ENCODE measurements around the gene CPE. TPM values are rescaled to one million over a fixed set of nuclear protein-coding genes. Genes with fewer than 3 reads are reported as not detected.

CPE gene
- total RNA-seq, 6 donors from 2014 or later, result 4.2 to 53.7 (median 23.3) TPM

- no peak overlapping the region for H3K27ac ChIP-seq
- TF ChIP-seq EP300 (IDR thresholded peaks at IDR 0.05), result no peak
- TF ChIP-seq CTCF (IDR thresholded peaks at IDR 0.05), result no peak
- no peak for TF ChIP-seq POLR2A (IDR thresholded peaks at IDR 0.05)
- no peak for DNase-seq
- H3K36me3 ChIP-seq, result no peaks in the 10 kb centered on the region
- 86 to 88% methylated on average over 1 of the region's 1 CpG for WGBS, 2 donors
- H3K4me3 ChIP-seq, result no peak overlapping the region
- no peak for ATAC-seq (ENCODE audit: low FRiP score in 2 of 2)
- peaks cover 0 to 14% (median 6%) of the 10 kb centered on the region in 4 donors for H3K27me3 ChIP-seq
- H3K9me3 ChIP-seq, result no peaks in the 10 kb centered on the region
- H3K4me1 ChIP-seq, result peaks cover 0 to 13% (median 8%) of the 10 kb centered on the region in 4 donors
Observed at GRCh38 chr4:165380805-165381204, 2.0 kb downstream of the CPE start.

- DNase-seq, result no peak
- Histone ChIP-seq H3K9me3 (no peaks in the 10 kb centered on the region), H3K36me3 (no peaks in the 10 kb centered on the region), H3K4me1 (peaks cover 0 to 13% (median 8%) of the 10 kb centered on the region in 4 donors), H3K27me3 (peaks cover 0 to 14% (median 6%) of the 10 kb centered on the region in 4 donors), H3K4me3 (no peak overlapping the region), H3K27ac (no peak overlapping the region)
- ATAC-seq (ENCODE audit: low FRiP score in 2 of 2), result no peak
- TF ChIP-seq EP300 (IDR thresholded peaks at IDR 0.05) (no peak), POLR2AphosphoS5 (IDR thresholded peaks at IDR 0.05) (no peak), CTCF (IDR thresholded peaks at IDR 0.05) (no peak), POLR2A (IDR thresholded peaks at IDR 0.05) (no peak)
- WGBS, 2 donors, result 80 to 82% methylated on average over 3 of the region's 3 CpGs
Observed at GRCh38 chr4:165381821-165382373, 3.1 kb downstream of the CPE start.

- DNase-seq, result no peak
- H3K27ac ChIP-seq, result no peak overlapping the region
- no peak overlapping the region for H3K4me3 ChIP-seq
- ATAC-seq (ENCODE audit: low FRiP score in 2 of 2), result no peak
- H3K27me3 ChIP-seq, result peaks cover 0 to 14% (median 6%) of the 10 kb centered on the region in 4 donors
- peaks cover 0 to 13% (median 8%) of the 10 kb centered on the region in 4 donors for H3K4me1 ChIP-seq
- H3K36me3 ChIP-seq, result no peaks in the 10 kb centered on the region
- 100% methylated on average over 1 of the region's 1 CpG for WGBS, 2 donors
- TF ChIP-seq POLR2A (IDR thresholded peaks at IDR 0.05) (no peak), POLR2AphosphoS5 (IDR thresholded peaks at IDR 0.05) (no peak), EP300 (IDR thresholded peaks at IDR 0.05) (no peak), CTCF (IDR thresholded peaks at IDR 0.05) (no peak)
- H3K9me3 ChIP-seq, result no peaks in the 10 kb centered on the region
Observed at GRCh38 chr4:165382640-165383039, 3.8 kb downstream of the CPE start.

GRCh38 chr4:165383591-165384073 lies 4.8 kb downstream of the CPE start:
- Histone ChIP-seq H3K27me3 (peaks cover 0 to 9% (median 4%) of the 10 kb centered on the region in 4 donors), H3K36me3 (no peaks in the 10 kb centered on the region), H3K4me1 (peaks cover 0 to 10% (median 6%) of the 10 kb centered on the region in 4 donors), H3K27ac (no peak overlapping the region), H3K9me3 (no peaks in the 10 kb centered on the region), H3K4me3 (no peak overlapping the region)
- TF ChIP-seq POLR2A (IDR thresholded peaks at IDR 0.05) (no peak), POLR2AphosphoS5 (IDR thresholded peaks at IDR 0.05) (no peak), EP300 (IDR thresholded peaks at IDR 0.05) (no peak), CTCF (IDR thresholded peaks at IDR 0.05) (no peak)
- ATAC-seq (ENCODE audit: low FRiP score in 2 of 2), result no peak
- no peak for DNase-seq
- WGBS, 2 donors, result 68 to 71% methylated on average over 4 of the region's 4 CpGs

- 62 to 74% methylated on average over 3 of the region's 3 CpGs for WGBS, 2 donors
- Histone ChIP-seq H3K4me1 (peaks cover 0 to 5% (median 3%) of the 10 kb centered on the region in 4 donors), H3K36me3 (no peaks in the 10 kb centered on the region), H3K27me3 (peaks cover 0 to 4% (median 1%) of the 10 kb centered on the region in 4 donors), H3K9me3 (no peaks in the 10 kb centered on the region), H3K27ac (no peak overlapping the region), H3K4me3 (no peak overlapping the region)
- DNase-seq (no peak), ATAC-seq (ENCODE audit: low FRiP score in 2 of 2) (no peak)
- TF ChIP-seq POLR2AphosphoS5 (IDR thresholded peaks at IDR 0.05) (no peak), POLR2A (IDR thresholded peaks at IDR 0.05) (no peak), CTCF (IDR thresholded peaks at IDR 0.05) (no peak), EP300 (IDR thresholded peaks at IDR 0.05) (no peak)
Observed at GRCh38 chr4:165384186-165384585, 5.4 kb downstream of the CPE start.
